GM23338 (cell line): ENCODE data around the gene COQ10A. TPM values are rescaled to one million over a fixed set of nuclear protein-coding genes. Genes with fewer than 3 reads are reported as not detected.

ENCODE experiments used
- ATAC-seq: fragments of 200-7000 bp; cut with Tn5 transposase; 3 replicates; pipeline ENCODE4 v1.9.1; 2020
- DNase-seq: peaks from one replicate; pipeline ENCODE4 v3.0.0-alpha.2; 2015; ENCODE audit warnings: low spot score
- H2AFZ ChIP-seq: fragments of 200-600 bp; sonication (generic); 2 replicates; pipeline ENCODE4 v1.8.0; 2016; ENCODE audit warnings: antibody characterized with exemption, mild to moderate bottlenecking, moderate library complexity
- H3F3A ChIP-seq: fragments of 200-600 bp; sonication (generic); replicated peaks from 2 replicates; pipeline ENCODE4 v1.8.0; 2017; ENCODE audit warnings: antibody characterized with exemption, mixed run types, low read depth
- H3K27ac ChIP-seq: fragments of 200-600 bp; sonication (generic); 2 replicates; pipeline ENCODE4 v1.6.1; 2016; ENCODE audit warnings: low read depth
- H3K27me3 ChIP-seq: fragments of 200-600 bp; sonication (generic); 2 replicates; pipeline ENCODE4 v1.8.0; 2016; ENCODE audit warnings: mild to moderate bottlenecking, mixed run types, moderate library complexity; ENCODE audit not compliant: insufficient read depth
- H3K36me3 ChIP-seq: fragments of 200-600 bp; sonication (generic); 2 replicates; pipeline ENCODE4 v1.8.0; 2016; ENCODE audit warnings: mild to moderate bottlenecking; ENCODE audit not compliant: insufficient read depth
- H3K4me1 ChIP-seq: fragments of 200-600 bp; sonication (generic); 2 replicates; pipeline ENCODE4 v1.8.0; 2016; ENCODE audit warnings: mild to moderate bottlenecking, moderate library complexity; ENCODE audit not compliant: insufficient read depth
- H3K4me2 ChIP-seq: fragments of 200-600 bp; sonication (generic); 2 replicates; pipeline ENCODE4 v1.7.1; 2017; ENCODE audit warnings: mixed run types
- H3K4me3 ChIP-seq: fragments of 200-600 bp; sonication (generic); 2 replicates; pipeline ENCODE4 v1.6.1; 2016; ENCODE audit warnings: mixed run types
- H3K79me2 ChIP-seq: fragments of 200-600 bp; sonication (generic); replicated peaks from 2 replicates; pipeline ENCODE4 v1.8.0; 2017; ENCODE audit warnings: mild to moderate bottlenecking; ENCODE audit not compliant: insufficient read depth
- H3K9me2 ChIP-seq: fragments of 200-600 bp; sonication (generic); 2 replicates; pipeline ENCODE4 v1.8.0; 2017; ENCODE audit not compliant: insufficient read depth
- H4K20me1 ChIP-seq: fragments of 200-600 bp; sonication (generic); replicated peaks from 2 replicates; pipeline ENCODE4 v1.8.0; 2017; ENCODE audit warnings: mild to moderate bottlenecking; ENCODE audit not compliant: insufficient read depth
- H3K27ac Mint-ChIP-seq: 2 replicates; pipeline ENCODE4 v1.8.0; 2020; ENCODE audit warnings: inconsistent platforms, mild to moderate bottlenecking, moderate library complexity, mixed read lengths
- H3K27me3 Mint-ChIP-seq: 3 replicates; pipeline ENCODE4 v1.8.0; 2022; ENCODE audit warnings: low read depth, mild to moderate bottlenecking, moderate library complexity, mixed read lengths, inconsistent platforms; ENCODE audit not compliant: insufficient read depth, poor library complexity
- H3K36me3 Mint-ChIP-seq: 3 replicates; pipeline ENCODE4 v1.8.0; 2021; ENCODE audit warnings: low read depth, mild to moderate bottlenecking, inconsistent platforms, moderate library complexity, mixed read lengths
- H3K4me1 Mint-ChIP-seq: 3 replicates; pipeline ENCODE4 v1.8.0; 2020; ENCODE audit warnings: mild to moderate bottlenecking, inconsistent platforms, mixed read lengths
- H3K4me3 Mint-ChIP-seq: 3 replicates; pipeline ENCODE4 v1.8.0; 2021; ENCODE audit warnings: moderate library complexity, mild to moderate bottlenecking, inconsistent platforms, mixed read lengths
- H3K9me3 Mint-ChIP-seq: 3 replicates; pipeline ENCODE4 v1.8.0; 2020; ENCODE audit warnings: moderate library complexity, mild to moderate bottlenecking, inconsistent platforms, mixed read lengths
- CREB1 ChIP-seq: fragments of 250-450 bp; sonication (Bioruptor Pico); IDR thresholded peaks from 2 replicates; pipeline ENCODE4 v1.5.0; 2020; ENCODE audit warnings: low read depth, mild to moderate bottlenecking, moderate library complexity
- EZH2 ChIP-seq: fragments of 200-600 bp; sonication (generic); IDR thresholded peaks from one replicate; pipeline ENCODE4 v1.8.0; 2017; ENCODE audit warnings: antibody characterized with exemption, mild to moderate bottlenecking, low read depth; ENCODE audit not compliant: unreplicated experiment
- EZH2phosphoT487 ChIP-seq: fragments of 200-600 bp; sonication (generic); IDR thresholded peaks from one replicate; pipeline ENCODE4 v1.8.1; 2018; ENCODE audit warnings: antibody characterized with exemption; ENCODE audit not compliant: unreplicated experiment
- JUNB ChIP-seq: IDR thresholded peaks from one replicate; pipeline ENCODE4 v1.6.1; 2016; ENCODE audit warnings: antibody characterized with exemption; ENCODE audit not compliant: unreplicated experiment
- NANOG ChIP-seq: IDR thresholded peaks from 2 replicates; pipeline ENCODE4 v1.6.1; 2016; ENCODE audit warnings: antibody characterized with exemption, borderline replicate concordance
- POLR2AphosphoS5 ChIP-seq: IDR thresholded peaks from 2 replicates; pipeline ENCODE4 v1.6.1; 2016; ENCODE audit warnings: antibody characterized with exemption, low read depth
- STAT1 ChIP-seq: IDR thresholded peaks from one replicate; pipeline ENCODE4 v1.6.1; 2016; ENCODE audit warnings: antibody characterized with exemption; ENCODE audit not compliant: unreplicated experiment
- ZNF114 ChIP-seq: fragments of 250-450 bp; sonication (Bioruptor Pico); IDR thresholded peaks from 2 replicates; pipeline ENCODE4 v1.5.0; 2020; ENCODE audit warnings: mild to moderate bottlenecking, moderate library complexity
- ZNF331 ChIP-seq: fragments of 250-450 bp; sonication (Bioruptor Pico); IDR thresholded peaks from 2 replicates; pipeline ENCODE4 v1.5.0; 2020; ENCODE audit warnings: low read depth, mild to moderate bottlenecking, moderate library complexity
- polyA plus RNA-seq: library from polyadenylated mRNA; unstranded; fragments of >200 nt; fragmentation: Nextera tagmentation; extraction: Ambion mirVana; gene quantifications from 2 replicates; pipeline ENCODE4 v1.2.1, GENCODE V29; 2016
- total RNA-seq: library from RNA; depleted of rRNA; stranded (reverse); fragments of >200 nt; shearing (Covaris generic); gene quantifications from 2 replicates; pipeline ENCODE4 v1.2.3, GENCODE V29; 2014
- TF ChIP-seq, protein P1 (sequence below), 2 experiments: fragments of 200-600 bp in 1 of 2; sonication (generic) in 1 of 2; conservative IDR thresholded peaks; 2 replicates each; pipeline versions ENCODE4 v1.5.1 to v1.6.1; 2016 to 2017; ENCODE audit warnings: antibody characterized with exemption in 2 of 2, low read depth in 2 of 2, mild to moderate bottlenecking in 2 of 2, moderate library complexity in 1 of 2
- TF ChIP-seq, protein P2 (sequence below): fragments of 250-450 bp; sonication (Bioruptor Pico); IDR thresholded peaks from 2 replicates; pipeline ENCODE4 v1.5.0; 2020; ENCODE audit warnings: mild to moderate bottlenecking, moderate library complexity
- TF ChIP-seq, protein P3 (sequence below): IDR thresholded peaks from one replicate; pipeline ENCODE4 v1.6.1; 2018; ENCODE audit warnings: antibody characterized with exemption; ENCODE audit not compliant: unreplicated experiment
- TF ChIP-seq, protein P4 (sequence below): IDR thresholded peaks from 2 replicates; pipeline ENCODE4 v1.6.1; 2016; ENCODE audit warnings: antibody characterized with exemption

Gene COQ10A
- total and polyA plus RNA-seq, 2 experiments from 2014 or later, result 12.8 to 15.2 TPM

DNA sequence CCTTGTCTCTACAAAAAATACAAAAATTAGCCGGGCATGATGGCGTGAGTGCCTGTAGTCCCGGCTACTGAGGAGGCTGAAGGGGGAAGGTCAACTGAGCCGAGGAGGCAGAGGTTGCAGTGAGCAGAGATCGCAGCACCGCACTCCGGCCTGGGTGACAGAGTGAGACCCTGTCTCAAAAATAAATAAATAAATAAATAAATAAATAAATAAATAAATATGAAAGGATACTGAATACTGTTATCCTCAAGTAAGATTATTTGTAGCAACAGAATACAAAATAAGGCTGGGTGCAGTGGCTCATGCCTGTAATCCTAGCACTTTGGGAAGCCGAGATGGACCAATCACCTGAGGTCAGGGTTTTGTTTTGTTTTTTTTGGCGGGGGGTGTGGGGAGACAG is 46.9 kb upstream of the COQ10A start:
- Mint-ChIP-seq H3K4me3 (peak overlapping the region; percentile 58), H3K9me3 (peaks cover 3% of the 10 kb centered on the region; the same call in 1 of the 3 replicates)
- 0 out of 2 replicates have a peak overlapping the region, but pooled peaks have one; percentile 90 for H3K4me2 ChIP-seq

More for the DNA sequence above, 46.9 kb upstream of the COQ10A start:
- peaks cover 26% of the 10 kb centered on the region for H3K4me1 ChIP-seq
- DNase-seq, result no peak
- H3K27me3 ChIP-seq, result no peaks in the 10 kb centered on the region
- Mint-ChIP-seq H3K36me3 (peaks cover 37% of the 10 kb centered on the region), H3K4me1 (peaks cover 26% of the 10 kb centered on the region), H3K27me3 (peaks cover 5% of the 10 kb centered on the region), H3K27ac (no peak overlapping the region)
- H2AFZ ChIP-seq, result no peak overlapping the region
- peaks cover 20% of the 10 kb centered on the region; the same call in 1 of the 2 replicates for H3F3A ChIP-seq
- peaks cover 11% of the 10 kb centered on the region for H3K36me3 ChIP-seq
- peaks cover 48% of the 10 kb centered on the region for H3K79me2 ChIP-seq
- H3K9me2 ChIP-seq, result no peaks in the 10 kb centered on the region
- peaks cover 11% of the 10 kb centered on the region for H4K20me1 ChIP-seq
- no peak for ATAC-seq
- no peak overlapping the region for H3K4me3 ChIP-seq
- H3K27ac ChIP-seq, result peak overlapping the region; percentile 98; the same call in 1 of the 2 replicates
- TF ChIP-seq CREB1 (CRISPR knock-in tag) (no peak), EZH2phosphoT487 (no peak), NANOG (no peak), JUNB (no peak), POLR2AphosphoS5 (no peak), EZH2 (no peak), ZNF114 (CRISPR knock-in tag) (no peak), STAT1 (no peak), ZNF331 (CRISPR knock-in tag) (no peak)
- TF ChIP-seq, protein P1, sequence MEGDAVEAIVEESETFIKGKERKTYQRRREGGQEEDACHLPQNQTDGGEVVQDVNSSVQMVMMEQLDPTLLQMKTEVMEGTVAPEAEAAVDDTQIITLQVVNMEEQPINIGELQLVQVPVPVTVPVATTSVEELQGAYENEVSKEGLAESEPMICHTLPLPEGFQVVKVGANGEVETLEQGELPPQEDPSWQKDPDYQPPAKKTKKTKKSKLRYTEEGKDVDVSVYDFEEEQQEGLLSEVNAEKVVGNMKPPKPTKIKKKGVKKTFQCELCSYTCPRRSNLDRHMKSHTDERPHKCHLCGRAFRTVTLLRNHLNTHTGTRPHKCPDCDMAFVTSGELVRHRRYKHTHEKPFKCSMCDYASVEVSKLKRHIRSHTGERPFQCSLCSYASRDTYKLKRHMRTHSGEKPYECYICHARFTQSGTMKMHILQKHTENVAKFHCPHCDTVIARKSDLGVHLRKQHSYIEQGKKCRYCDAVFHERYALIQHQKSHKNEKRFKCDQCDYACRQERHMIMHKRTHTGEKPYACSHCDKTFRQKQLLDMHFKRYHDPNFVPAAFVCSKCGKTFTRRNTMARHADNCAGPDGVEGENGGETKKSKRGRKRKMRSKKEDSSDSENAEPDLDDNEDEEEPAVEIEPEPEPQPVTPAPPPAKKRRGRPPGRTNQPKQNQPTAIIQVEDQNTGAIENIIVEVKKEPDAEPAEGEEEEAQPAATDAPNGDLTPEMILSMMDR (conservative IDR thresholded peaks at IDR 0.05; ENCODE audit: low read depth in 2 of 2), result no peak
- TF ChIP-seq, protein P2, sequence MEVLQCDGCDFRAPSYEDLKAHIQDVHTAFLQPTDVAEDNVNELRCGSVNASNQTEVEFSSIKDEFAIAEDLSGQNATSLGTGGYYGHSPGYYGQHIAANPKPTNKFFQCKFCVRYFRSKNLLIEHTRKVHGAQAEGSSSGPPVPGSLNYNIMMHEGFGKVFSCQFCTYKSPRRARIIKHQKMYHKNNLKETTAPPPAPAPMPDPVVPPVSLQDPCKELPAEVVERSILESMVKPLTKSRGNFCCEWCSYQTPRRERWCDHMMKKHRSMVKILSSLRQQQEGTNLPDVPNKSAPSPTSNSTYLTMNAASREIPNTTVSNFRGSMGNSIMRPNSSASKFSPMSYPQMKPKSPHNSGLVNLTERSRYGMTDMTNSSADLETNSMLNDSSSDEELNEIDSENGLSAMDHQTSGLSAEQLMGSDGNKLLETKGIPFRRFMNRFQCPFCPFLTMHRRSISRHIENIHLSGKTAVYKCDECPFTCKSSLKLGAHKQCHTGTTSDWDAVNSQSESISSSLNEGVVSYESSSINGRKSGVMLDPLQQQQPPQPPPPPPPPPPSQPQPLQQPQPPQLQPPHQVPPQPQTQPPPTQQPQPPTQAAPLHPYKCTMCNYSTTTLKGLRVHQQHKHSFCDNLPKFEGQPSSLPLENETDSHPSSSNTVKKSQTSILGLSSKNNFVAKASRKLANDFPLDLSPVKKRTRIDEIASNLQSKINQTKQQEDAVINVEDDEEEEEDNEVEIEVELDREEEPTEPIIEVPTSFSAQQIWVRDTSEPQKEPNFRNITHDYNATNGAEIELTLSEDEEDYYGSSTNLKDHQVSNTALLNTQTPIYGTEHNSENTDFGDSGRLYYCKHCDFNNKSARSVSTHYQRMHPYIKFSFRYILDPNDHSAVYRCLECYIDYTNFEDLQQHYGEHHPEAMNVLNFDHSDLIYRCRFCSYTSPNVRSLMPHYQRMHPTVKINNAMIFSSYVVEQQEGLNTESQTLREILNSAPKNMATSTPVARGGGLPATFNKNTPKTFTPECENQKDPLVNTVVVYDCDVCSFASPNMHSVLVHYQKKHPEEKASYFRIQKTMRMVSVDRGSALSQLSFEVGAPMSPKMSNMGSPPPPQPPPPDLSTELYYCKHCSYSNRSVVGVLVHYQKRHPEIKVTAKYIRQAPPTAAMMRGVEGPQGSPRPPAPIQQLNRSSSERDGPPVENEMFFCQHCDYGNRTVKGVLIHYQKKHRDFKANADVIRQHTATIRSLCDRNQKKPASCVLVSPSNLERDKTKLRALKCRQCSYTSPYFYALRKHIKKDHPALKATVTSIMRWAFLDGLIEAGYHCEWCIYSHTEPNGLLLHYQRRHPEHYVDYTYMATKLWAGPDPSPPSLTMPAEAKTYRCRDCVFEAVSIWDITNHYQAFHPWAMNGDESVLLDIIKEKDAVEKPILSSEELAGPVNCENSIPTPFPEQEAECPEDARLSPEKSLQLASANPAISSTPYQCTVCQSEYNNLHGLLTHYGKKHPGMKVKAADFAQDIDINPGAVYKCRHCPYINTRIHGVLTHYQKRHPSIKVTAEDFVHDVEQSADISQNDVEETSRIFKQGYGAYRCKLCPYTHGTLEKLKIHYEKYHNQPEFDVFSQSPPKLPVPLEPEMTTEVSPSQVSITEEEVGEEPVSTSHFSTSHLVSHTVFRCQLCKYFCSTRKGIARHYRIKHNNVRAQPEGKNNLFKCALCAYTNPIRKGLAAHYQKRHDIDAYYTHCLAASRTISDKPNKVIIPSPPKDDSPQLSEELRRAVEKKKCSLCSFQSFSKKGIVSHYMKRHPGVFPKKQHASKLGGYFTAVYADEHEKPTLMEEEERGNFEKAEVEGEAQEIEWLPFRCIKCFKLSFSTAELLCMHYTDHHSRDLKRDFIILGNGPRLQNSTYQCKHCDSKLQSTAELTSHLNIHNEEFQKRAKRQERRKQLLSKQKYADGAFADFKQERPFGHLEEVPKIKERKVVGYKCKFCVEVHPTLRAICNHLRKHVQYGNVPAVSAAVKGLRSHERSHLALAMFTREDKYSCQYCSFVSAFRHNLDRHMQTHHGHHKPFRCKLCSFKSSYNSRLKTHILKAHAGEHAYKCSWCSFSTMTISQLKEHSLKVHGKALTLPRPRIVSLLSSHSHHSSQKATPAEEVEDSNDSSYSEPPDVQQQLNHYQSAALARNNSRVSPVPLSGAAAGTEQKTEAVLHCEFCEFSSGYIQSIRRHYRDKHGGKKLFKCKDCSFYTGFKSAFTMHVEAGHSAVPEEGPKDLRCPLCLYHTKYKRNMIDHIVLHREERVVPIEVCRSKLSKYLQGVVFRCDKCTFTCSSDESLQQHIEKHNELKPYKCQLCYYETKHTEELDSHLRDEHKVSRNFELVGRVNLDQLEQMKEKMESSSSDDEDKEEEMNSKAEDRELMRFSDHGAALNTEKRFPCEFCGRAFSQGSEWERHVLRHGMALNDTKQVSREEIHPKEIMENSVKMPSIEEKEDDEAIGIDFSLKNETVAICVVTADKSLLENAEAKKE (CRISPR knock-in tag), result no peak
- TF ChIP-seq, protein P3, sequence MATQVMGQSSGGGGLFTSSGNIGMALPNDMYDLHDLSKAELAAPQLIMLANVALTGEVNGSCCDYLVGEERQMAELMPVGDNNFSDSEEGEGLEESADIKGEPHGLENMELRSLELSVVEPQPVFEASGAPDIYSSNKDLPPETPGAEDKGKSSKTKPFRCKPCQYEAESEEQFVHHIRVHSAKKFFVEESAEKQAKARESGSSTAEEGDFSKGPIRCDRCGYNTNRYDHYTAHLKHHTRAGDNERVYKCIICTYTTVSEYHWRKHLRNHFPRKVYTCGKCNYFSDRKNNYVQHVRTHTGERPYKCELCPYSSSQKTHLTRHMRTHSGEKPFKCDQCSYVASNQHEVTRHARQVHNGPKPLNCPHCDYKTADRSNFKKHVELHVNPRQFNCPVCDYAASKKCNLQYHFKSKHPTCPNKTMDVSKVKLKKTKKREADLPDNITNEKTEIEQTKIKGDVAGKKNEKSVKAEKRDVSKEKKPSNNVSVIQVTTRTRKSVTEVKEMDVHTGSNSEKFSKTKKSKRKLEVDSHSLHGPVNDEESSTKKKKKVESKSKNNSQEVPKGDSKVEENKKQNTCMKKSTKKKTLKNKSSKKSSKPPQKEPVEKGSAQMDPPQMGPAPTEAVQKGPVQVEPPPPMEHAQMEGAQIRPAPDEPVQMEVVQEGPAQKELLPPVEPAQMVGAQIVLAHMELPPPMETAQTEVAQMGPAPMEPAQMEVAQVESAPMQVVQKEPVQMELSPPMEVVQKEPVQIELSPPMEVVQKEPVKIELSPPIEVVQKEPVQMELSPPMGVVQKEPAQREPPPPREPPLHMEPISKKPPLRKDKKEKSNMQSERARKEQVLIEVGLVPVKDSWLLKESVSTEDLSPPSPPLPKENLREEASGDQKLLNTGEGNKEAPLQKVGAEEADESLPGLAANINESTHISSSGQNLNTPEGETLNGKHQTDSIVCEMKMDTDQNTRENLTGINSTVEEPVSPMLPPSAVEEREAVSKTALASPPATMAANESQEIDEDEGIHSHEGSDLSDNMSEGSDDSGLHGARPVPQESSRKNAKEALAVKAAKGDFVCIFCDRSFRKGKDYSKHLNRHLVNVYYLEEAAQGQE, result no peak
- TF ChIP-seq, protein P4, sequence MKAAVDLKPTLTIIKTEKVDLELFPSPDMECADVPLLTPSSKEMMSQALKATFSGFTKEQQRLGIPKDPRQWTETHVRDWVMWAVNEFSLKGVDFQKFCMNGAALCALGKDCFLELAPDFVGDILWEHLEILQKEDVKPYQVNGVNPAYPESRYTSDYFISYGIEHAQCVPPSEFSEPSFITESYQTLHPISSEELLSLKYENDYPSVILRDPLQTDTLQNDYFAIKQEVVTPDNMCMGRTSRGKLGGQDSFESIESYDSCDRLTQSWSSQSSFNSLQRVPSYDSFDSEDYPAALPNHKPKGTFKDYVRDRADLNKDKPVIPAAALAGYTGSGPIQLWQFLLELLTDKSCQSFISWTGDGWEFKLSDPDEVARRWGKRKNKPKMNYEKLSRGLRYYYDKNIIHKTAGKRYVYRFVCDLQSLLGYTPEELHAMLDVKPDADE, result no peak
